Upper lobe of left lung (tissue), 6 donors: ENCODE data around the gene ZBTB7B. TPM values are rescaled to one million over a fixed set of nuclear protein-coding genes. Genes with fewer than 3 reads are reported as not detected.

ENCODE experiments used
- ATAC-seq, 2 donors: fragments of 200-7000 bp; cut with Tn5 transposase; one replicate each; pipeline ENCODE4 v1.9.1; 2022; ENCODE audit warnings: mild to moderate bottlenecking in 2 of 2, moderate library complexity in 2 of 2; ENCODE audit not compliant: low FRiP score in 2 of 2
- DNase-seq, 2 donors: peaks; one replicate each; pipeline ENCODE4 v3.0.0-alpha.2; 2019 to 2020
- H3K27ac ChIP-seq, 4 donors: fragments of 200-600 bp; sonication (generic); one replicate each; pipeline ENCODE4 v1.5.1; 2016 to 2019
- H3K27me3 ChIP-seq, 4 donors: fragments of 200-600 bp; sonication (generic); one replicate each; pipeline ENCODE4 v1.5.1; 2017 to 2019
- H3K36me3 ChIP-seq, 4 donors: fragments of 200-600 bp; sonication (generic); one replicate each; pipeline ENCODE4 v1.5.1; 2016 to 2019
- H3K4me1 ChIP-seq, 4 donors: fragments of 200-600 bp; sonication (generic); one replicate each; pipeline ENCODE4 v1.5.1; 2018 to 2019
- H3K4me3 ChIP-seq, 4 donors: fragments of 200-600 bp; sonication (generic); one replicate each; pipeline ENCODE4 v1.5.1; 2017 to 2019; ENCODE audit warnings: mild to moderate bottlenecking in 2 of 4, moderate library complexity in 1 of 4
- H3K9me3 ChIP-seq, 4 donors: fragments of 200-600 bp; sonication (generic); one replicate each; pipeline ENCODE4 v1.5.1; 2018 to 2019
- EP300 ChIP-seq, 4 donors: sonication (generic); formaldehyde crosslinking; IDR thresholded peaks; one replicate each; pipeline ENCODE4 v1.5.1; 2017; ENCODE audit warnings: antibody characterized with exemption in 4 of 4, control low read depth in 2 of 4
- POLR2A ChIP-seq, 4 donors: fragments of 450-650 bp; IDR thresholded peaks; one replicate each; pipeline ENCODE4 v1.5.1; 2016 to 2017; ENCODE audit warnings: antibody characterized with exemption in 4 of 4, mild to moderate bottlenecking in 2 of 4
- POLR2AphosphoS5 ChIP-seq, 2 donors: sonication (generic); formaldehyde crosslinking; IDR thresholded peaks; one replicate each; pipeline ENCODE4 v1.5.1; 2017; ENCODE audit warnings: antibody characterized with exemption in 2 of 2
- WGBS, 2 donors: methylation state at CpG; one replicate each; pipeline ENCODE4 v1.1.5; 2017 to 2018; 5-methylcytosine and 5-hydroxymethylcytosine counted together
- total RNA-seq, 6 donors: library from RNA; depleted of rRNA in 4 of 6; stranded (reverse); fragments of >200 nt in 4 of 6; gene quantifications; one replicate each; pipeline versions ENCODE4 v1.1.0 to v1.2.1, GENCODE V29; 2016 to 2021
- TF ChIP-seq, protein P1 (sequence below), 6 experiments: fragments of 450-650 bp in 4 of 6; fragments of 200-600 bp in 2 of 6; sonication (generic) in 2 of 6; IDR thresholded peaks; one replicate each; pipeline ENCODE4 v1.5.1; 2016 to 2019; ENCODE audit warnings: antibody characterized with exemption in 6 of 6
- donor health status: DM: no; HTN: no; CAD: no; lungs with moderate emphysema.
- donor health status: DM: no; HTN: yes; CAD: no; lungs with severe emphysema.

ZBTB7B gene
- total RNA-seq, 6 donors from 2014 or later = 43.9 to 88.2 (median 66.2) TPM

DNA sequence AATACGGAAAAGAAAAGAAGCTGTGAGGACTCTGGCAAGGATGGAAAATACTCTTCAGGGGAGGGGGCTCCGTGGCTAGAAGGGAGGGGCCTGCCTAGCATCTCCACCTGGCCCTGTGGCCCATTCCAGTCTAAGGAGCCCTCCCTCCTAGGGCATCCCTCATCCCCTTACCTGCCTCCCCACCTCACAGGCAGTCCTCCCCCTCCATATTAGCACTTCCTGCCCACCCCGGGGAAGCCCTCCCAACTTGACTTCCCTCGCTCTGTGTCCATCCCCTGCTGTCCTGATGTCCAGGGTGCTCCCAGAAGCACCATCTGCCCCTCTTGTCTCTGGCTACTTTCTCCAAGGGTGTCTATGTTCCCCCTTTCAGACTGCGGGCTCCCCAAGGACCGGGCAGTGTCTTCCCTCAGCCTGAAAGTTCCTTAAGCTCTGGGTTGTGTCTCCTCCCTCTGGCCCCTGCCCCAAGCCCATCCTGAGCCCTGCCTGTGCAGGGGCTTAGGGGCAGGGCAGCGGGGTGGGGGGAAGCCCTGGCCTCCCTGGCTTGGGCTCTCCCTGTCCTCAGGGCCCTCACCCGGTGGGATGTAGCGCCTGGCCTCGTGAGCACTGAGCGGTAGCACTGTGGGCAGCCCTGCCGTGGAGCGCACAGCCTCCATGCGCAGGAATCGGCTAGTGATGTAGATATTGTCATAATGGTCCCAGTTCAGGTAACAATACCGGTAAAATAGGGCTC is 27.1 kb downstream of the ZBTB7B start:
- no peak for DNase-seq
- Histone ChIP-seq H3K27ac (no peak overlapping the region), H3K36me3 (no peaks in the 10 kb centered on the region), H3K27me3 (no peaks in the 10 kb centered on the region), H3K4me3 (no peak overlapping the region), H3K4me1 (no peaks in the 10 kb centered on the region), H3K9me3 (no peaks in the 10 kb centered on the region)
- peak in 1 of 2 donors; percentile 27 for ATAC-seq
- TF ChIP-seq EP300 (IDR thresholded peaks at IDR 0.05) (no peak), POLR2AphosphoS5 (IDR thresholded peaks at IDR 0.05) (no peak), POLR2A (IDR thresholded peaks at IDR 0.05) (no peak)
- TF ChIP-seq, protein P1, sequence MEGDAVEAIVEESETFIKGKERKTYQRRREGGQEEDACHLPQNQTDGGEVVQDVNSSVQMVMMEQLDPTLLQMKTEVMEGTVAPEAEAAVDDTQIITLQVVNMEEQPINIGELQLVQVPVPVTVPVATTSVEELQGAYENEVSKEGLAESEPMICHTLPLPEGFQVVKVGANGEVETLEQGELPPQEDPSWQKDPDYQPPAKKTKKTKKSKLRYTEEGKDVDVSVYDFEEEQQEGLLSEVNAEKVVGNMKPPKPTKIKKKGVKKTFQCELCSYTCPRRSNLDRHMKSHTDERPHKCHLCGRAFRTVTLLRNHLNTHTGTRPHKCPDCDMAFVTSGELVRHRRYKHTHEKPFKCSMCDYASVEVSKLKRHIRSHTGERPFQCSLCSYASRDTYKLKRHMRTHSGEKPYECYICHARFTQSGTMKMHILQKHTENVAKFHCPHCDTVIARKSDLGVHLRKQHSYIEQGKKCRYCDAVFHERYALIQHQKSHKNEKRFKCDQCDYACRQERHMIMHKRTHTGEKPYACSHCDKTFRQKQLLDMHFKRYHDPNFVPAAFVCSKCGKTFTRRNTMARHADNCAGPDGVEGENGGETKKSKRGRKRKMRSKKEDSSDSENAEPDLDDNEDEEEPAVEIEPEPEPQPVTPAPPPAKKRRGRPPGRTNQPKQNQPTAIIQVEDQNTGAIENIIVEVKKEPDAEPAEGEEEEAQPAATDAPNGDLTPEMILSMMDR (IDR thresholded peaks at IDR 0.05) = no peak
- 87 to 89% methylated on average over 12 to 16 of the region's 16 CpGs for WGBS, 2 donors

DNA sequence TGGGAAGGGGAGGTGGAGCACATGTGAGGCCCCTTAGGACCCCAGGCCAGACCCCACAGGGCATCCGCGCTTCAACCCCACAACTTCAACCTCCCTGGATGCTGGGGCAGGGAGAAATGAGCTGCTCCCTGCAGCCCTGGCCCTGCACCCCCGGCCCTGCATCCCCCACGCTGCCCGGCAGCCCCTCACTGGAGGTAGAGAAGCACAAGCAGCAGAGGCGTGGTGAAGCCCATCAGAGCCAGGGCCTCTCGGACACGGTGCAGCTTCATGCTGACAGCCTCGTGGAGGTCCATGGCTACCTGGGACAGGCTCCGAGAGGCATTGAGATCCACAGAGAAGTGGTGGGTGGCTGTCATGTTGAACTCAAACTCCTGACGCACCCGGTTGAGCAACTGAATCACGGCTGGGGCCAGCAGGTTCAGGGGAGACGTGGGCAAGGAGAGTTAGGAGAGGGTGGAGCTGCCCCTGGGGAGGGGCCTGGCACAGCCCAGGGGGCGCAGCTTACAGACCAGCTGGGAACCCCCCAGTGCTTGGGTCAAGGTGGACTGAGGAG is 27.7 kb downstream of the ZBTB7B start:
- WGBS, 2 donors = 83 to 97% methylated on average over 5 to 15 of the region's 15 CpGs
- TF ChIP-seq, protein P1 (IDR thresholded peaks at IDR 0.05) = no peak
- no peak for TF ChIP-seq POLR2AphosphoS5 (IDR thresholded peaks at IDR 0.05)
- TF ChIP-seq EP300 (IDR thresholded peaks at IDR 0.05) = no peak
- no peak for TF ChIP-seq POLR2A (IDR thresholded peaks at IDR 0.05)

GRCh38 chr1:155030899-155031298 is 28.3 kb downstream of the ZBTB7B start:
- H3K27me3 ChIP-seq = no peaks in the 10 kb centered on the region
- ATAC-seq = no peak
- no peak for TF ChIP-seq EP300 (IDR thresholded peaks at IDR 0.05)
- TF ChIP-seq POLR2AphosphoS5 (IDR thresholded peaks at IDR 0.05) = no peak
- no peak for TF ChIP-seq POLR2A (IDR thresholded peaks at IDR 0.05)
- TF ChIP-seq, protein P1 (IDR thresholded peaks at IDR 0.05) = no peak
- H3K4me1 ChIP-seq = no peaks in the 10 kb centered on the region
- no peaks in the 10 kb centered on the region for H3K36me3 ChIP-seq
- no peak overlapping the region for H3K4me3 ChIP-seq
- DNase-seq = no peak
- WGBS, 2 donors = 83 to 86% methylated on average over 11 of the region's 11 CpGs
- H3K27ac ChIP-seq = no peak overlapping the region
- H3K9me3 ChIP-seq = no peaks in the 10 kb centered on the region

More for the DNA sequence above, 27.7 kb downstream of the ZBTB7B start:
- ATAC-seq (peak in 1 of 2 donors; percentile 7), DNase-seq (no peak)
- Histone ChIP-seq H3K27me3 (no peaks in the 10 kb centered on the region), H3K4me3 (no peak overlapping the region), H3K27ac (no peak overlapping the region), H3K36me3 (no peaks in the 10 kb centered on the region), H3K9me3 (no peaks in the 10 kb centered on the region), H3K4me1 (no peaks in the 10 kb centered on the region)

DNA sequence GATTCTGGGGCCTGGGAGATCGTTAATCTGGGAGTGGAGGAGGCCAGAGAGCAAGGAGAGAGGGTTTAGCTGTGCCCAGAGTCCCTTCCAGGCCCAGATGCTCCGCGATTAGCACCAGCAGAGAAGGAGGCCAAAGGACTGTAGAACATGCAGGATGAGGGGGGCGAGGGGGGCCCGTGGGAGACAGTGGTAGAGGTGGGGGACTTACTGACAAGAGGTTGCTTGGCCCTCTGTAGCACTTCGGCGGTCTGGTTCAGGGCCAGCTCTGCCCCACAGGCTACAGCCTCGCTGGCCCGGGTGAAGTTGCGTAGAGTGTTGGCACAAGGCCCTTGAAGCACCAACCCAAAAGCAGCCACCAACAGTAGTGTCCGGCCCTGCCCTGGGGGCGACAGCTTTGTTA is 30.3 kb downstream of the ZBTB7B start:
- DNase-seq = no peak
- TF ChIP-seq EP300 (IDR thresholded peaks at IDR 0.05) = no peak
- TF ChIP-seq, protein P1 (IDR thresholded peaks at IDR 0.05) = no peak
- no peak for TF ChIP-seq POLR2A (IDR thresholded peaks at IDR 0.05)
- no peak for TF ChIP-seq POLR2AphosphoS5 (IDR thresholded peaks at IDR 0.05)

More for the DNA sequence above, 30.3 kb downstream of the ZBTB7B start:
- no peak for ATAC-seq
- Histone ChIP-seq H3K27ac (no peak overlapping the region), H3K27me3 (no peaks in the 10 kb centered on the region), H3K4me1 (no peaks in the 10 kb centered on the region), H3K36me3 (no peaks in the 10 kb centered on the region), H3K4me3 (no peak overlapping the region), H3K9me3 (no peaks in the 10 kb centered on the region)
- 87 to 88% methylated on average over 11 of the region's 12 CpGs for WGBS, 2 donors
